Measurements from ENCODE around the gene UNK.

GRCh38 chr17:75823257-75824041 lies 38.8 kb downstream of the UNK start:
- no peak for TF ChIP-seq CTCF (IDR thresholded peaks at IDR 0.05)
- no peak for TF ChIP-seq POLR2A (IDR thresholded peaks at IDR 0.05)
- no peak for TF ChIP-seq EP300 (IDR thresholded peaks at IDR 0.05)

All from tibial nerve (tissue), 4 donors.